IPS-20b (cell line): Measurements from ENCODE around the gene GPR183.

ENCODE experiments used
- H3K27ac ChIP-seq: one replicate; pipeline ENCODE4 v1.5.1; 2013; ENCODE audit warnings: low read length
- H3K27me3 ChIP-seq: 2 replicates; pipeline ENCODE4 v1.6.1; 2013; ENCODE audit warnings: mild to moderate bottlenecking, low read length, inconsistent platforms; ENCODE audit not compliant: insufficient read depth
- H3K36me3 ChIP-seq: 2 replicates; pipeline ENCODE4 v1.6.1; 2013; ENCODE audit warnings: low read depth, mild to moderate bottlenecking, inconsistent platforms, low read length, moderate library complexity; ENCODE audit not compliant: insufficient read depth
- H3K4me1 ChIP-seq: 2 replicates; pipeline ENCODE4 v1.6.1; 2013; ENCODE audit warnings: mild to moderate bottlenecking, control low read depth, inconsistent platforms, low read length, moderate library complexity; ENCODE audit not compliant: insufficient read depth
- H3K4me3 ChIP-seq: 2 replicates; pipeline ENCODE4 v1.5.1; 2013; ENCODE audit warnings: mild to moderate bottlenecking, low read length, inconsistent platforms
- H3K9ac ChIP-seq: 2 replicates; pipeline ENCODE4 v1.6.1; 2013; ENCODE audit warnings: low read depth, mild to moderate bottlenecking, inconsistent platforms, low read length, moderate library complexity
- H3K9me3 ChIP-seq: 2 replicates; pipeline ENCODE4 v1.6.1; 2013; ENCODE audit warnings: mild to moderate bottlenecking, low read depth, low read length, inconsistent platforms; ENCODE audit not compliant: insufficient read depth

The GPR183 gene

GRCh38 chr13:99288089-99288488 lies 19.1 kb downstream of the GPR183 start:
- no peak overlapping the region for H3K9ac ChIP-seq
- no peaks in the 10 kb centered on the region for H3K27me3 ChIP-seq
- no peaks in the 10 kb centered on the region for H3K9me3 ChIP-seq
- no peaks in the 10 kb centered on the region for H3K36me3 ChIP-seq
- no peak overlapping the region for H3K4me3 ChIP-seq
- H3K4me1 ChIP-seq = no peaks in the 10 kb centered on the region
- H3K27ac ChIP-seq = no peak overlapping the region

DNA sequence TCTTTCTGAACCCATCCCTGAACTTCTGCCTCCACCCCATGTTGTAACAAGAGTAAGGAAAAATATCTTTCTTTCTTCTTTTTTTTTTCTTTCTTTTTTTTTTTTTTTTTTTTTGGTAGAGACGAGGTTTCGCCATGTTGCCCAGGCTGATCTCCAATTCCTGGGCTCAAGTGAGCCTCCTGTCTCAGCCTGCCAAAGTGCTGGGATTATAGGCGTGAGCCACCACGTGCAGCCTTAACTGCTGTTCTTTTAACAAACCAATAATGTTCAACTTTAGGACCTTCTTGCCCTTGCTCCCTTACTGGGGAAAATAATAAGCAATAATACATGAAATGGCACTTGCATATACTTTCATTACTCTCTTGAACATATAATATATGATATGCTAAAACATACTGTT lies 19.6 kb downstream of the GPR183 start:
- Histone ChIP-seq H3K36me3 (no peaks in the 10 kb centered on the region), H3K27ac (no peak overlapping the region), H3K4me3 (no peak overlapping the region), H3K27me3 (no peaks in the 10 kb centered on the region), H3K9ac (no peak overlapping the region), H3K9me3 (no peaks in the 10 kb centered on the region), H3K4me1 (no peaks in the 10 kb centered on the region)

DNA sequence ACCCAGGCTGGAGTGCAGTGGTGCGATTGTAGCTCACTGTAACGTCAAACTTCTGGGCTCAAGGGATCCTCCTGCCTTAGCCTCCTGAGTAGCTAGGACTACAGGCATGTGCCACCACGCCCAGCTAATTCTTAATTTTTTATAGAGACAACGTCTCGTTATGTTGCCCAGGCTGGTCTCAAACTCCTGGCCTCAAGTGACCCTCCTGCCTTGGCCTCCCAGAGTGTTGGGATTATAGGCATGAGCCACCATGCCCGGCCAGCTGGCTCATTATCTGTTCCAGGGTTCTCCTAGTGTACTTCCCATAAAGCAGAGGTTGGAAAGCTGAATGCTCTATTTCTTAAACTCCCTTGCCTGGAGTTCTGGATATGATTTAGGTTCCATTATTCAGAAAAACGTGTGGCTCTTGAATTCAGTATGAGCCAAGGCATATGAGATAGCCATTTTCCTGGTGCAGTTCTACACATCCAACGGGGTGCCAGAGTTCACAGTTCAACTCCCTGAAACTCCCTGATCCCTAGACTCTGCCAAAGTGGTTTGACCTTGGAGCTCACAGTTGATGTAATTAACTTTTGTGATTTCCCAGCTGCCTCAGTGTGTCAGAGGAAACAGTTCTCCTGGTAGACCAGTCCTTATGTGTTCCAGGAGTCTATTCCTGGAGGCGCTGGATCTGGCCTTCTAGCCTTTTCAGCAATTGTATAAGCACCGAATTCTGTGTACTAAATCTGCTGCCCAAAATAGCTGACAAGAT lies 21.6 kb downstream of the GPR183 start:
- Histone ChIP-seq H3K27ac (no peak overlapping the region), H3K36me3 (no peaks in the 10 kb centered on the region), H3K9ac (no peak overlapping the region), H3K27me3 (no peaks in the 10 kb centered on the region), H3K4me3 (no peak overlapping the region), H3K4me1 (no peaks in the 10 kb centered on the region), H3K9me3 (no peaks in the 10 kb centered on the region)

DNA sequence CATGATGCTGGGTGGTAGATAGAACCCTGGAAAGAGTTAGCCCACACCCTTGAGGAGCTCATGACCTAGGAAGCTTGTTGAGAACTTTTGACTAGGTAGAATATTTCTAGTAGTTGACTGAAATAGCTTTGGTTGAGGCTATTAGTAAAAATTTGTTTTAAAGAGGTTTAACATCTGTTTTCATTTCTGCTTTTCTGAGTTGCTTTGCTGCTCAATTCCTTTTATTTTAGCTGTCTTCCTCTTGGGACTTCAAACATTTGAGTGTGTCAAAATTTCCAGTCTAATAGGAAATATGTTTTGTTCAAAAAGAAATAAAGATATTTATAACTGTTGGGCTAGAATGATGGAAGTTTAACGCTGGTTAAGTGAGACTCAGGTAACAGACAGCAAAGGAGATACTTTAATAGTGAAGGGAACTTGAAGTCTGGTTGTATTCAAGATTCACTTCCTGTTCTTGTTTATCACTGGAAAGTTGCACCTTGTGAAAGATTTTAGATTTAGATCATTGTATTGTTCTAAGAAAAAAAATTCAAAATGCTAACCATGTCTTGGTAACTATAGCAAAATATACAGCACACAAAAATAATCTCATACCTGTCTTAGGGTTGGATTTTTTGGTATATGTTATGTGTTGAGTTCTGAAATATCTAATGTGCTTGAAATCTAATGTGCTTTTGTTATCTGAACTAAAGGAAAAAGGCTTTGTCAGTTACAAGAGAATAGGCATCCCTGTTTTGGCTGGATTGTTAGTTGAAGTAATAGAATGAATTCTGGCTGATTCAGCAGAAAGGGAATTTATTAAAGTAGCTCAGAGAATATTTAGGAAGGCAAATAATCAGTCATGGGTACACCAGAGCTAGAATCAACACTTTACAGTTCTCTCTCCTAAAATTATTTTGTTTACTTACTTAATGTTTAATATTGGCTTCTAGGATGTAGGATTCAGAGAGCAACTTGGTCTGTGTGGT lies 24.7 kb downstream of the GPR183 start:
- Histone ChIP-seq H3K4me3 (no peak overlapping the region), H3K27me3 (no peaks in the 10 kb centered on the region), H3K27ac (no peak overlapping the region), H3K4me1 (peaks cover 6% of the 10 kb centered on the region; the same call in 1 of the 2 replicates), H3K9ac (no peak overlapping the region), H3K36me3 (no peaks in the 10 kb centered on the region), H3K9me3 (no peaks in the 10 kb centered on the region)

DNA sequence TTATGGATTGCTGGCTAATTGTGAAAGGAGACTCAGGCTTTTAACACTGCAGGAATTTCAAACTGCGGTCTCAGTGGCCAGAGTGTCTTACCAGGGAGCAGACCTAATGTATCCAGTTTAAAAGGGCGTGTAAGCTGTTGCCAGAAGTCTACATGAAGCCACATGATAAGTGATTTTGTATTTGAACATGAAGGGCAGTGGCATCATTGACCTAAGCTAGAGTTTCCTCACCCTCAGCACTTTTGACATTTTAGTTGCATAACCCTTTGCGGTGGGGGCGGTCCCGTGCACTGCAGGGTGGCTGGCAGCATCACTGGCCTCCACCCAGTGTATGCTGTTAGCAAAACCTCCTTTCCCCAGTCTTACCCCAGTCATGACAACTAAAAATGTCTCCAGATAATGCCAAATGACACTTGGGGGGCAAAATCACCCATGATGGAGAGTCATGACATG lies 25.4 kb downstream of the GPR183 start:
- Histone ChIP-seq H3K27me3 (no peaks in the 10 kb centered on the region), H3K9ac (no peak overlapping the region), H3K4me3 (no peak overlapping the region), H3K36me3 (no peaks in the 10 kb centered on the region), H3K9me3 (no peaks in the 10 kb centered on the region), H3K27ac (no peak overlapping the region), H3K4me1 (peaks cover 6% of the 10 kb centered on the region; the same call in 1 of the 2 replicates)

DNA sequence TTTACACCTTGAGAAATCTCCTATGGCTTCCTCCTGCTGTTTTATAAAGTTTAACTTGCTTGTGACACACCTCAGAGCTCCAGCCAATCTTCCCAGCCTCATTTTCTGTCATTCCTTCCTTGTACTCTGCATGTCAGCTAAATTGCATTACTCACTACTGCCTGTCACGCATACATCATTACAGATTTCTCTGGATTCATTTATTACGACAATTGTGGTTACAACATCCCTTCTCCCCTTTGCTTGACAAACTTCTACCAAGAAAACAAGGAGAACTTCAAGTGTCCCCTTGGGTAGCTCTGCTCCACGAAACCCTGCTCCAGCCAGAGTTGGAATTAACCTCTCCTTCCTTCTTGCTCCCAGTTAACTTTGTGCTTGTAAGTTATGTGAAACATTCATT lies 27.0 kb downstream of the GPR183 start:
- no peak overlapping the region for H3K4me3 ChIP-seq
- no peaks in the 10 kb centered on the region for H3K27me3 ChIP-seq
- H3K9ac ChIP-seq = no peak overlapping the region
- H3K4me1 ChIP-seq = peaks cover 11% of the 10 kb centered on the region; the same call in 1 of the 2 replicates
- H3K9me3 ChIP-seq = no peaks in the 10 kb centered on the region
- no peak overlapping the region for H3K27ac ChIP-seq
- H3K36me3 ChIP-seq = no peaks in the 10 kb centered on the region

GRCh38 chr13:99279637-99280036 lies 27.6 kb downstream of the GPR183 start:
- Histone ChIP-seq H3K27ac (no peak overlapping the region), H3K9ac (no peak overlapping the region), H3K9me3 (no peaks in the 10 kb centered on the region), H3K4me1 (peaks cover 11% of the 10 kb centered on the region; the same call in 1 of the 2 replicates), H3K4me3 (no peak overlapping the region), H3K36me3 (no peaks in the 10 kb centered on the region), H3K27me3 (no peaks in the 10 kb centered on the region)

- Histone ChIP-seq H3K4me3 (no peak overlapping the region), H3K9me3 (no peaks in the 10 kb centered on the region), H3K36me3 (no peaks in the 10 kb centered on the region), H3K27ac (no peak overlapping the region), H3K4me1 (peaks cover 11% of the 10 kb centered on the region; the same call in 1 of the 2 replicates), H3K9ac (no peak overlapping the region), H3K27me3 (no peaks in the 10 kb centered on the region)
Observed at GRCh38 chr13:99278843-99279242, 28.4 kb downstream of the GPR183 start.

GRCh38 chr13:99278200-99278599 lies 29.0 kb downstream of the GPR183 start:
- no peak overlapping the region for H3K27ac ChIP-seq
- H3K27me3 ChIP-seq = no peaks in the 10 kb centered on the region
- no peaks in the 10 kb centered on the region for H3K9me3 ChIP-seq
- no peak overlapping the region for H3K4me3 ChIP-seq
- no peak overlapping the region for H3K9ac ChIP-seq
- H3K36me3 ChIP-seq = no peaks in the 10 kb centered on the region
- H3K4me1 ChIP-seq = peaks cover 11% of the 10 kb centered on the region; the same call in 1 of the 2 replicates

GRCh38 chr13:99277629-99278028 lies 29.6 kb downstream of the GPR183 start:
- no peak overlapping the region for H3K4me3 ChIP-seq

GRCh38 chr13:99276706-99277105 lies 30.5 kb downstream of the GPR183 start:
- no peaks in the 10 kb centered on the region for H3K36me3 ChIP-seq
- H3K4me3 ChIP-seq = no peak overlapping the region
- no peak overlapping the region for H3K27ac ChIP-seq
- no peak overlapping the region for H3K9ac ChIP-seq
- no peaks in the 10 kb centered on the region for H3K27me3 ChIP-seq
- H3K9me3 ChIP-seq = no peaks in the 10 kb centered on the region
- peaks cover 11% of the 10 kb centered on the region; the same call in 1 of the 2 replicates for H3K4me1 ChIP-seq

More at GRCh38 chr13:99277629-99278028, 29.6 kb downstream of the GPR183 start:
- Histone ChIP-seq H3K9me3 (no peaks in the 10 kb centered on the region), H3K36me3 (no peaks in the 10 kb centered on the region), H3K4me1 (peaks cover 11% of the 10 kb centered on the region; the same call in 1 of the 2 replicates), H3K9ac (no peak overlapping the region), H3K27me3 (no peaks in the 10 kb centered on the region), H3K27ac (no peak overlapping the region)
